Brain pericyte (primary cell): ENCODE results near the gene CADM1.

ENCODE experiments used
- DNase-seq: peaks from one replicate; pipeline ENCODE4 v3.0.0-alpha.2; 2012; ENCODE audit warnings: low read depth, low spot score

Gene CADM1

GRCh38 chr11:115504276-115505158 is at the start of gene CADM1:
TSS of gene CADM1 (minus strand) at chr11:115504415.
- DNase-seq = no peak

GRCh38 chr11:115552773-115553438 is 48.7 kb upstream of the CADM1 start:
- DNase-seq = no peak

- DNase-seq = no peak
Observed at GRCh38 chr11:115552151-115552772, 48.0 kb upstream of the CADM1 start.

DNA sequence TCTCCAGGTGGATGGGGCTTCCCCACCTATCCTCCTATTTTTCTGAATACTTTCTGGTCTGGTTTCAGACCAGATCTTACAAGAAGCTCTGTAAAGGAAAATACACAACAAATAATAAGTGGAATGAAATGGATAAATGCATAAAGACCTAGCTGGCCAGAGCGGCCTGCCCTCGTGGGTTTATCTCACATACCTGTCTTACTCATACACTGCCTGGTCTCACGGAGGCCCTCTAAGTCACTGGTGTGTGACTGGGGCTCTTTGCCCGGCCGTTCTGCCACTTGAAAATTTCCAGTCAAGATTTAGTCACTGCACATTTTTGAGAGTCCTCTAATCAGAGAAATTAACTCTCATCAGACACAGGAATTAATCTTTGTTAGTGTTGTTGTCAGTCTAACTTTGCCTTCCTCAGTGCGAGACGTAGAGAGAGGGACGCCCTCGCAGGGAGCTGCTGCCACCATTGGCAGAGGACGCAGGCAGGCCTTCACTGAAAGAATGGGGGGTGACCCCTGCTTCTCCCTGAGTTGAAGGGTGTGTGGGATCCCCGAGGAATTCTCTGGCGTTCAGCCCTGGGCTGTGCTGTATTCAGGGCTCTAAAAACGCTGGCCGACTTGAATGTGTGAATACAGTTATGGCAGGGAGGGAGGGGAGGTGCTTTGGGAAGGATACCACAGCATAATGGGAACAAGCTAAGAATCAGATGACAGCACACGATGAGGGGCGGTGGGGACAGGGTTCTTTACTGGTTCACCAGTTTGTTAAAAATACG is 46.3 kb upstream of the CADM1 start:
- no peak for DNase-seq

GRCh38 chr11:115548878-115549528 is 44.8 kb upstream of the CADM1 start:
- no peak for DNase-seq

DNA sequence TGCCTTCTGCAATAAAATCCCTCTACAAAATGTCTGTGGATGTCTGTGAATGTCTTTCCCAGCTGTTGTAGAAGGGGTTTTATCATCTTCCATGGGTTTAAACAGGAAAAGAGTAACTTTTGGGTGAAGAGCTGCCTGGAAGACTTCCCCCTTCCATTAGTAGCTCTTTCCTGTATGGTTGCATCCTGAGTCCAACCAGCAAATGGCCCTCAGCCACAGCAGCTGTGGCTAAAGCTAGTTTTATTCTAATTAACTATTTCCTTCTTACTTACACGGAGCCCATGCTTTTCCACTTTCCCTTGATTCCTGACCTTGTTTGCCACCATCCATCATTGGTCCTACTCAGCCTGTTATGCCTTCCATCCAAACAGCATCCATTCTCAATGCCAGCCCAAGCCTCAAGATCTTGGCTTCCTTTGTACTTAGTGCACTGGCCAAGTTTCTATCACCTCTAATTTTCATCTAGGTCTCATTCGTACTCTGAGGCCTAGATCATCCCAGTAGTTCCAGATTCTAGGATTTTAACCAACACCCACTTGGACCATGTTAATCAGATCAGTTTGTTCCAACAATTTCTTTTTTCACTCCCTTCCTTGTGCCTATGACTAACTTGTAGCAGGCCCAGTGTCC is 41.5 kb upstream of the CADM1 start:
- no peak for DNase-seq

- no peak for DNase-seq
Observed at GRCh38 chr11:115544422-115544948, 40.3 kb upstream of the CADM1 start.

DNA sequence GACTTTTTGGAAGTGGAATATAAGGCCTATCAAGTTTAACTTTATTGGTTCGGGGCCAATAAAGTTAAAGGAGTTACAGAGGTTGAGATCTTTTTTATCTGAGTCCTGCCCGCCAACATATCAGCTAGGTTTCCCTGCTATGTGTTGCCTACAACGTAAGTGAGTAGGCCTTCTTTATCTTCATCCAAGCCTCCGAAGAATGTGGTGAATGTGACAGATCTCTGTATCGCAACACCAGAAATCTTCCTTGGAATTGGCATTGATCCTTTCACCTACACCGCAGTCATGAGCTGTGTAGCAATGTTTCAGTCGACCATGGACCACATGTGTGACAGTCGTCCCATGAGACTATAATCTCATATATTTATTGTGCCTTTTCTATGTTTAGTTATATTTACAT is 37.3 kb upstream of the CADM1 start:
- no peak for DNase-seq

- DNase-seq = no peak
Observed at GRCh38 chr11:115539844-115540243, 35.6 kb upstream of the CADM1 start.

- DNase-seq = no peak
Observed at GRCh38 chr11:115535781-115536180, 31.6 kb upstream of the CADM1 start.

GRCh38 chr11:115530752-115531151 is 26.5 kb upstream of the CADM1 start:
- no peak for DNase-seq

GRCh38 chr11:115528225-115528624 is 24.0 kb upstream of the CADM1 start:
- DNase-seq = no peak

GRCh38 chr11:115527534-115528125 is 23.4 kb upstream of the CADM1 start:
- no peak for DNase-seq

GRCh38 chr11:115525531-115526006 is 21.4 kb upstream of the CADM1 start:
- no peak for DNase-seq

- DNase-seq = no peak
Observed at GRCh38 chr11:115524572-115524971, 20.4 kb upstream of the CADM1 start.

DNA sequence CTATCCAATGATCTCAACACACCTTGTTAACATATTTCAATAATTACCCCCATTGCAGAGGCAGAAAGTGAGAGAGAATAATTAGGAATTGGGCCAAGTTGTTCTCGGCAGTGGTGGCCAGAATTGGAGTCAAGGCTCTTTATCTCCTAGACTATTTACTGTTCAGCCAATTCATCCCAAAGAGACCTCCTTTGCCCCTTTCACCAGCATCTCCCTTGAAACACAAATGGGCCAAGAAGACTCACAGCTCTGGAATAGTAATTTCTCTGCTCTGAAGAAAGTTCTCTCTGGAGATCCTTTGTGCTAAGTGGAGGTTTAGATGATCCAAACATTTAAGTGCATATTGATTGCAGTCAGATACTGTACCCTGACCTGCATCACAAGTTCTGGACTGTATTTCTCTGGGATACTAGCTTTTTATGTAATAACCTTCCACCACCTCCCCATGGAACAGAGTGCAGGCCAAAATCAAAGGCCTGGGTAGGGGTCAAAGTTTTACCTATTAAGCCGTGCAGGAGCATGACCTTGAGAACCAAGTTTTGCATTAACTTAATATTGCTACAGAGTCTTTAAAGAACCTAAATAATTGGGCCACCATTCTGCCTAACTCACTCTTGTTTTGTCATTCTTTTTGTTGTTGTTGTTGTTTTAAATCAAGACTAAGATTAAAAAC is 19.6 kb upstream of the CADM1 start:
- DNase-seq = no peak

DNA sequence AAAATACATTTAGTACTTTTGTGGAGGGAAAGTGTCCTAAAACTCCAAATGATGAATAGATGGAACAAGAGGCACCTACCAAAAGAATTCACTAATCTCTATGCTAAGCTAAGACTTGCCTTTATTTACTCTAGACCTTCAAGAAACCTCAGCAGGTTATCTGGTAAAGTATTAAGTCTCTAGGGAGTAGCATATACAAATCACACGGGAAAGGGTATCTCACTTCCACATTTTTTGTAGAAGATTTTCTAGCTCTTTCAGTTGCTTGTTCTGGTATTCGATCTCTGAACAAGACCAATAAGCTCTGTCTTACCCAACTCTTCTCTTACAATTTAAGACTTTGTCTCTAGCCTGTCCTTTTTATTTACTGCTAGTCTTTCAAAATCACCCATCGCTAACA is 18.1 kb upstream of the CADM1 start:
- DNase-seq = no peak

GRCh38 chr11:115521825-115522224 is 17.6 kb upstream of the CADM1 start:
- no peak for DNase-seq

- no peak for DNase-seq
Observed at GRCh38 chr11:115518983-115519628, 14.9 kb upstream of the CADM1 start.
